CD4-positive, CD25-positive, alpha-beta regulatory T cell (primary cell): ENCODE results near the gene RIMBP2. TPM values are rescaled to one million over a fixed set of nuclear protein-coding genes. Genes with fewer than 3 reads are reported as not detected.

Source experiments
- ATAC-seq, 2 donors: fragments of 150-1000 bp; cut with Tn5 transposase; one replicate each; pipeline ENCODE4 v1.10.0; 2021; ENCODE audit warnings: low read depth in 2 of 2, moderate number of reproducible peaks in 2 of 2, moderate library complexity in 1 of 2
- DNase-seq, 3 donors: peaks; one replicate each; pipeline versions ENCODE4 v3.0.0 to v3.0.0-alpha.2; 2012 to 2022; ENCODE audit warnings: mixed read lengths in 1 of 3
- H3K27ac ChIP-seq: one replicate; pipeline ENCODE4 v1.7.0; 2013; ENCODE audit warnings: mild to moderate bottlenecking, low read length; ENCODE audit not compliant: insufficient read depth, poor library complexity, severe bottlenecking
- H3K27me3 ChIP-seq: one replicate; pipeline ENCODE4 v1.7.0; 2013; ENCODE audit warnings: low read length; ENCODE audit not compliant: control insufficient read depth, insufficient read depth
- H3K36me3 ChIP-seq: one replicate; pipeline ENCODE4 v1.7.0; 2013; ENCODE audit warnings: mild to moderate bottlenecking, low read length, moderate library complexity; ENCODE audit not compliant: control insufficient read depth, insufficient read depth
- H3K4me1 ChIP-seq: 2 replicates; pipeline ENCODE4 v1.7.0; 2013; ENCODE audit warnings: mild to moderate bottlenecking, low read length; ENCODE audit not compliant: insufficient read depth, control insufficient read depth, poor library complexity, severe bottlenecking
- H3K4me3 ChIP-seq: one replicate; pipeline ENCODE4 v1.7.0; 2013; ENCODE audit warnings: low read depth, mild to moderate bottlenecking, low read length, moderate library complexity
- H3K9me3 ChIP-seq, 2 experiments: 1 replicate in 1 of 2; 2 replicates in 1 of 2; pipeline ENCODE4 v1.7.0; 2013; ENCODE audit warnings: low read length in 2 of 2, mild to moderate bottlenecking in 1 of 2, moderate library complexity in 1 of 2; ENCODE audit not compliant: control insufficient read depth in 2 of 2
- H3K27ac Mint-ChIP-seq, 3 donors: one replicate each; pipeline ENCODE4 v1.8.0; 2020 to 2022; ENCODE audit warnings: mild to moderate bottlenecking in 3 of 3, mixed read lengths in 3 of 3, moderate library complexity in 2 of 3
- H3K27me3 Mint-ChIP-seq: one replicate; pipeline ENCODE4 v1.8.0; 2022; ENCODE audit warnings: mild to moderate bottlenecking, mixed read lengths
- H3K36me3 Mint-ChIP-seq: one replicate; pipeline ENCODE4 v1.8.0; 2020; ENCODE audit warnings: mixed read lengths
- H3K4me1 Mint-ChIP-seq, 4 donors: one replicate each; pipeline ENCODE4 v1.8.0; 2020 to 2022; ENCODE audit warnings: mixed read lengths in 4 of 4, mild to moderate bottlenecking in 1 of 4
- H3K4me3 Mint-ChIP-seq, 4 donors: one replicate each; pipeline ENCODE4 v1.8.0; 2020 to 2022; ENCODE audit warnings: mild to moderate bottlenecking in 4 of 4, mixed read lengths in 4 of 4, moderate library complexity in 3 of 4
- H3K9me3 Mint-ChIP-seq, 7 donors: one replicate each; pipeline ENCODE4 v1.8.0; 2020 to 2022; ENCODE audit warnings: mixed read lengths in 7 of 7, mild to moderate bottlenecking in 3 of 7, moderate library complexity in 2 of 7
- polyA plus RNA-seq, 4 donors: library from polyadenylated mRNA; unstranded; fragments of 300-500 nt; fragmentation: Illumina TruSeq; gene quantifications; one replicate each; pipeline ENCODE4 v1.2.3, GENCODE V29; 2021
- total RNA-seq: library from RNA; stranded (reverse); gene quantifications from one replicate; pipeline ENCODE4 v1.2.3, GENCODE V29; 2022

Gene RIMBP2
- total and polyA plus RNA-seq, 5 donors from 2014 or later: not detected

- ATAC-seq: no peak
- Mint-ChIP-seq H3K9me3 (peaks cover 0 to 4% (median 0%) of the 10 kb centered on the region in 7 donors), H3K36me3 (no peaks in the 10 kb centered on the region), H3K4me3 (no peak overlapping the region), H3K4me1 (peaks cover 0 to 2% (median 0%) of the 10 kb centered on the region in 4 donors), H3K27ac (no peak overlapping the region), H3K27me3 (peaks cover 6% of the 10 kb centered on the region)
- no peak overlapping the region for H3K4me3 ChIP-seq
- H3K9me3 ChIP-seq: no peaks in the 10 kb centered on the region
- H3K4me1 ChIP-seq: no peaks in the 10 kb centered on the region
- DNase-seq: no peak
- no peak overlapping the region for H3K27ac ChIP-seq
- H3K36me3 ChIP-seq: no peaks in the 10 kb centered on the region
- H3K27me3 ChIP-seq: no peaks in the 10 kb centered on the region
These were observed 358.9 kb downstream of the RIMBP2 start for GRCh38 chr12:130357241-130357640.

GRCh38 chr12:130356222-130356621 lies 359.9 kb downstream of the RIMBP2 start:
- ATAC-seq: no peak

GRCh38 chr12:130354407-130354806 lies 361.7 kb downstream of the RIMBP2 start:
- peaks cover 0 to 2% (median 0%) of the 10 kb centered on the region in 4 donors for H3K4me1 Mint-ChIP-seq
- peaks cover 5% of the 10 kb centered on the region for H3K27me3 Mint-ChIP-seq
- peaks cover 0 to 2% (median 0%) of the 10 kb centered on the region in 7 donors for H3K9me3 Mint-ChIP-seq

More at GRCh38 chr12:130356222-130356621, 359.9 kb downstream of the RIMBP2 start:
- Mint-ChIP-seq H3K36me3 (no peaks in the 10 kb centered on the region), H3K4me3 (no peak overlapping the region), H3K4me1 (peaks cover 0 to 2% (median 0%) of the 10 kb centered on the region in 4 donors), H3K27ac (no peak overlapping the region), H3K9me3 (peaks cover 0 to 4% (median 0%) of the 10 kb centered on the region in 7 donors), H3K27me3 (peaks cover 8% of the 10 kb centered on the region)
- H3K27me3 ChIP-seq: no peaks in the 10 kb centered on the region
- H3K27ac ChIP-seq: no peak overlapping the region
- no peak for DNase-seq
- H3K4me1 ChIP-seq: no peaks in the 10 kb centered on the region
- H3K4me3 ChIP-seq: no peak overlapping the region
- H3K9me3 ChIP-seq: no peaks in the 10 kb centered on the region
- H3K36me3 ChIP-seq: no peaks in the 10 kb centered on the region

GRCh38 chr12:130353081-130353480 lies 363.0 kb downstream of the RIMBP2 start:
- Histone ChIP-seq H3K9me3 (no peaks in the 10 kb centered on the region), H3K36me3 (no peaks in the 10 kb centered on the region), H3K27me3 (peaks cover 3% of the 10 kb centered on the region), H3K4me1 (no peaks in the 10 kb centered on the region), H3K27ac (no peak overlapping the region), H3K4me3 (no peak overlapping the region)
- H3K27ac Mint-ChIP-seq: no peak overlapping the region
- no peak overlapping the region for H3K4me3 Mint-ChIP-seq
- no peaks in the 10 kb centered on the region for H3K36me3 Mint-ChIP-seq
- H3K9me3 Mint-ChIP-seq: peaks cover 0 to 2% (median 0%) of the 10 kb centered on the region in 7 donors
- DNase-seq (no peak), ATAC-seq (no peak)
- peaks cover 0 to 2% (median 0%) of the 10 kb centered on the region in 4 donors for H3K4me1 Mint-ChIP-seq
- H3K27me3 Mint-ChIP-seq: peaks cover 4% of the 10 kb centered on the region

More at GRCh38 chr12:130354407-130354806, 361.7 kb downstream of the RIMBP2 start:
- Mint-ChIP-seq H3K27ac (no peak overlapping the region), H3K36me3 (no peaks in the 10 kb centered on the region), H3K4me3 (no peak overlapping the region)
- Histone ChIP-seq H3K27me3 (peaks cover 3% of the 10 kb centered on the region), H3K4me1 (no peaks in the 10 kb centered on the region), H3K9me3 (no peaks in the 10 kb centered on the region), H3K4me3 (no peak overlapping the region), H3K27ac (no peak overlapping the region), H3K36me3 (no peaks in the 10 kb centered on the region)
- DNase-seq (no peak), ATAC-seq (no peak)

- Mint-ChIP-seq H3K4me3 (no peak overlapping the region), H3K27me3 (peaks cover 4% of the 10 kb centered on the region), H3K27ac (no peak overlapping the region), H3K36me3 (no peaks in the 10 kb centered on the region), H3K9me3 (peaks cover 0 to 2% (median 0%) of the 10 kb centered on the region in 7 donors), H3K4me1 (peaks cover 0 to 2% (median 0%) of the 10 kb centered on the region in 4 donors)
- Histone ChIP-seq H3K36me3 (no peaks in the 10 kb centered on the region), H3K9me3 (no peaks in the 10 kb centered on the region), H3K4me1 (no peaks in the 10 kb centered on the region), H3K27me3 (peaks cover 3% of the 10 kb centered on the region), H3K4me3 (no peak overlapping the region), H3K27ac (no peak overlapping the region)
- no peak for DNase-seq
- no peak for ATAC-seq
These were observed 364.8 kb downstream of the RIMBP2 start for GRCh38 chr12:130351326-130351725.

GRCh38 chr12:130350715-130351114 lies 365.4 kb downstream of the RIMBP2 start:
- Mint-ChIP-seq H3K9me3 (peaks cover 0 to 2% (median 0%) of the 10 kb centered on the region in 7 donors), H3K4me3 (no peak overlapping the region), H3K27me3 (peaks cover 4% of the 10 kb centered on the region), H3K27ac (no peak overlapping the region), H3K36me3 (no peaks in the 10 kb centered on the region), H3K4me1 (peaks cover 0 to 2% (median 0%) of the 10 kb centered on the region in 4 donors)
- Histone ChIP-seq H3K4me1 (no peaks in the 10 kb centered on the region), H3K9me3 (no peaks in the 10 kb centered on the region), H3K27ac (no peak overlapping the region), H3K27me3 (peaks cover 3% of the 10 kb centered on the region), H3K36me3 (no peaks in the 10 kb centered on the region), H3K4me3 (no peak overlapping the region)
- DNase-seq (no peak), ATAC-seq (no peak)

GRCh38 chr12:130347588-130347987 lies 368.5 kb downstream of the RIMBP2 start:
- H3K27ac ChIP-seq: no peak overlapping the region
- H3K27ac Mint-ChIP-seq: no peak overlapping the region
- DNase-seq: no peak
- no peaks in the 10 kb centered on the region for H3K9me3 ChIP-seq
- no peak overlapping the region for H3K4me3 ChIP-seq
- H3K9me3 Mint-ChIP-seq: peaks cover 0 to 2% (median 0%) of the 10 kb centered on the region in 7 donors
- H3K4me3 Mint-ChIP-seq: no peak overlapping the region
- H3K27me3 Mint-ChIP-seq: peaks cover 4% of the 10 kb centered on the region
- H3K4me1 ChIP-seq: no peaks in the 10 kb centered on the region
- H3K36me3 ChIP-seq: no peaks in the 10 kb centered on the region
- no peak for ATAC-seq
- peaks cover 3% of the 10 kb centered on the region for H3K27me3 ChIP-seq
- no peaks in the 10 kb centered on the region for H3K4me1 Mint-ChIP-seq
- no peaks in the 10 kb centered on the region for H3K36me3 Mint-ChIP-seq
